B cell (primary cell): Measurements from ENCODE around the gene GRK6. TPM values are rescaled to one million over a fixed set of nuclear protein-coding genes. Genes with fewer than 3 reads are reported as not detected.

ENCODE experiments used
- ATAC-seq: fragments of 200-7000 bp; cut with Tn5 transposase; one replicate; pipeline ENCODE4 v1.10.0; 2021; ENCODE audit warnings: low read depth, mild to moderate bottlenecking, moderate number of reproducible peaks, moderate library complexity
- CTCF ChIA-PET: fragments of 350-600 bp; sonication (Branson Sonifier 250); formaldehyde crosslinking; loops from one replicate; lab custom pipeline; 2021; ENCODE audit warnings: antibody characterized with exemption, inconsistent platforms; lab: Charles Lee
- POLR2A ChIA-PET: fragments of 350-600 bp; sonication (Branson Sonifier 250); formaldehyde crosslinking; loops from one replicate; lab custom pipeline; 2021; ENCODE audit warnings: antibody characterized with exemption; lab: Charles Lee
- DNase-seq: peaks from one replicate; pipeline ENCODE4 v3.0.0; 2013
- H2AFZ ChIP-seq: 2 replicates; pipeline ENCODE4 v1.6.1; 2012; ENCODE audit warnings: mild to moderate bottlenecking, low read depth, low read length; ENCODE audit not compliant: insufficient read depth, poor library complexity, severe bottlenecking
- H3K27ac ChIP-seq, 2 donors: 1 replicate in 1 of 2; 2 replicates in 1 of 2; pipeline ENCODE4 v1.5.1; 2012 to 2013; ENCODE audit warnings: low read length in 2 of 2, mild to moderate bottlenecking in 2 of 2, moderate library complexity in 1 of 2
- H3K27me3 ChIP-seq, 4 experiments: fragments of 200-600 bp in 1 of 4; sonication (generic) in 1 of 4; replicated peaks in 1 of 4; 1 replicate in 2 of 4; 2 replicates in 2 of 4; pipeline versions ENCODE4 v1.6.1 to v1.7.0; 2013 to 2016; ENCODE audit warnings: low read length in 3 of 4, mild to moderate bottlenecking in 2 of 4, mixed read lengths in 1 of 4, moderate library complexity in 1 of 4; ENCODE audit not compliant: insufficient read depth in 4 of 4, control insufficient read depth in 3 of 4; ENCODE audit errors: control extremely low read depth in 1 of 4
- H3K36me3 ChIP-seq, 2 experiments: replicated peaks in 1 of 2; 1 replicate in 1 of 2; 2 replicates in 1 of 2; pipeline versions ENCODE4 v1.6.1 to v1.7.1; 2013; ENCODE audit warnings: low read length in 1 of 2; ENCODE audit not compliant: insufficient read depth in 2 of 2, control insufficient read depth in 1 of 2; ENCODE audit errors: control extremely low read depth in 1 of 2, extremely low read depth in 1 of 2
- H3K4me1 ChIP-seq, 2 donors: fragments of 200-600 bp in 1 of 2; sonication (generic) in 1 of 2; 1 replicate in 1 of 2; 2 replicates in 1 of 2; pipeline versions ENCODE4 v1.5.1 to v1.6.1; 2013 to 2017; ENCODE audit warnings: low read length in 2 of 2; ENCODE audit not compliant: control insufficient read depth in 2 of 2, insufficient read depth in 2 of 2
- H3K4me2 ChIP-seq: replicated peaks from 2 replicates; pipeline ENCODE3; 2012; ENCODE audit warnings: mild to moderate bottlenecking, low read depth, low read length; ENCODE audit not compliant: poor library complexity, severe bottlenecking
- H3K4me3 ChIP-seq, 5 experiments: fragments of 200-600 bp in 1 of 5; sonication (generic) in 1 of 5; 1 replicate in 3 of 5; 2 replicates in 2 of 5; pipeline versions ENCODE4 v1.5.1 to v1.7.0; 2011 to 2016; ENCODE audit warnings: low read length in 4 of 5, mild to moderate bottlenecking in 4 of 5, low read depth in 2 of 5, control low read depth in 1 of 5, moderate library complexity in 1 of 5; ENCODE audit not compliant: insufficient read depth in 1 of 5; ENCODE audit errors: control extremely low read depth in 1 of 5, extremely low read depth in 1 of 5
- H3K79me2 ChIP-seq: fragments of 200-600 bp; sonication (generic); one replicate; pipeline ENCODE4 v1.6.0; 2016; ENCODE audit warnings: low read length; ENCODE audit not compliant: control insufficient read depth, insufficient read depth
- H3K9ac ChIP-seq: fragments of 200-600 bp; sonication (generic); 2 replicates; pipeline ENCODE4 v1.6.1; 2017; ENCODE audit warnings: mild to moderate bottlenecking, low read length, moderate library complexity
- H3K9me3 ChIP-seq, 3 donors: one replicate each; pipeline versions ENCODE4 v1.6.1 to v1.7.1; 2013; ENCODE audit warnings: low read length in 2 of 3; ENCODE audit not compliant: control insufficient read depth in 2 of 3, insufficient read depth in 1 of 3; ENCODE audit errors: control extremely low read depth in 1 of 3
- H4K20me1 ChIP-seq: 2 replicates; pipeline ENCODE4 v1.6.0; 2012; ENCODE audit warnings: mild to moderate bottlenecking, low read length; ENCODE audit not compliant: insufficient read depth, control insufficient read depth, poor library complexity, severe bottlenecking
- H3K27ac Mint-ChIP-seq: one replicate; pipeline ENCODE4 v1.8.0; 2021; ENCODE audit warnings: mixed read lengths
- H3K27me3 Mint-ChIP-seq: one replicate; pipeline ENCODE4 v1.8.0; 2021; ENCODE audit warnings: mixed read lengths
- H3K4me1 Mint-ChIP-seq: one replicate; pipeline ENCODE4 v1.8.0; 2021; ENCODE audit warnings: mixed read lengths
- H3K4me3 Mint-ChIP-seq: one replicate; pipeline ENCODE4 v1.8.0; 2021; ENCODE audit warnings: mixed read lengths
- H3K9me3 Mint-ChIP-seq: one replicate; pipeline ENCODE4 v1.8.0; 2022; ENCODE audit warnings: mixed read lengths; ENCODE audit not compliant: insufficient read depth
- CTCF ChIP-seq: fragments of 200-600 bp; IDR thresholded peaks from one replicate; pipeline ENCODE4 v1.8.0; 2022; ENCODE audit warnings: antibody characterized with exemption, mild to moderate bottlenecking
- EZH2 ChIP-seq: IDR thresholded peaks from 2 replicates; pipeline ENCODE4 v1.6.1; 2012; ENCODE audit warnings: borderline replicate concordance, low read depth, mild to moderate bottlenecking, moderate library complexity, low read length; ENCODE audit not compliant: insufficient read depth, poor library complexity, severe bottlenecking
- WGBS: methylation state at CpG from one replicate; pipeline ENCODE4 v1.1.5; 2013; ENCODE audit warnings: missing lambda C conversion rate; ENCODE audit not compliant: insufficient coverage; 5-methylcytosine and 5-hydroxymethylcytosine counted together
- intact Hi-C: fragments of 100-400 bp; cut with micrococcal nuclease; formaldehyde crosslinking; loops from one replicate; pipeline ENCODE4 v1.10.0; 2022
- polyA plus RNA-seq: library from polyadenylated mRNA; depleted of rRNA; stranded (reverse); fragments of >200 nt; gene quantifications from 2 replicates; pipeline ENCODE4 v1.2.3, GENCODE V29; 2012
- total RNA-seq, 2 donors: library from RNA; stranded (reverse); fragments of 120-200 nt in 1 of 2; gene quantifications; 1 replicate in 1 of 2; 2 replicates in 1 of 2; pipeline versions ENCODE4 v1.2.3 to v1.2.4, GENCODE V29; 2013 to 2022

GRK6 gene
- total and polyA plus RNA-seq, 2 donors (not counting 1 experiment from before 2014, with no cell fraction given): 155 to 173 TPM

GRCh38 chr5:177466861-177467260 lies 40.4 kb downstream of the GRK6 start:
- Histone ChIP-seq H3K27ac (no peak overlapping the region), H3K4me3 (no peak overlapping the region), H3K9ac (no peak overlapping the region), H3K27me3 (peaks cover 0 to 8% (median 1%) of the 10 kb centered on the region in 4 experiments), H3K36me3 (no peaks in the 10 kb centered on the region), H3K4me1 (peaks cover 0 to under 1% of the 10 kb centered on the region in 2 donors), H2AFZ (no peak overlapping the region), H3K4me2 (no peak overlapping the region), H3K9me3 (no peaks in the 10 kb centered on the region), H4K20me1 (peaks cover 2% of the 10 kb centered on the region), H3K79me2 (no peaks in the 10 kb centered on the region)
- Mint-ChIP-seq H3K27ac (no peak overlapping the region), H3K9me3 (peaks cover 2% of the 10 kb centered on the region), H3K27me3 (peaks cover 8% of the 10 kb centered on the region), H3K4me1 (no peaks in the 10 kb centered on the region), H3K4me3 (no peak overlapping the region)
- DNase-seq: no peak
- POLR2A ChIA-PET: no interaction called here
- ATAC-seq: no peak
- intact Hi-C loops: no loop called here
- CTCF ChIA-PET: interaction anchor here (1.3 kb wide), 1 partner anchor 63 kb away, joined by 6 read pairs; no protein-coding TSS in a partner anchor
- WGBS: 95% methylated on average over 25 of the region's 25 CpGs
- TF ChIP-seq CTCF (no peak), EZH2 (no peak)

DNA sequence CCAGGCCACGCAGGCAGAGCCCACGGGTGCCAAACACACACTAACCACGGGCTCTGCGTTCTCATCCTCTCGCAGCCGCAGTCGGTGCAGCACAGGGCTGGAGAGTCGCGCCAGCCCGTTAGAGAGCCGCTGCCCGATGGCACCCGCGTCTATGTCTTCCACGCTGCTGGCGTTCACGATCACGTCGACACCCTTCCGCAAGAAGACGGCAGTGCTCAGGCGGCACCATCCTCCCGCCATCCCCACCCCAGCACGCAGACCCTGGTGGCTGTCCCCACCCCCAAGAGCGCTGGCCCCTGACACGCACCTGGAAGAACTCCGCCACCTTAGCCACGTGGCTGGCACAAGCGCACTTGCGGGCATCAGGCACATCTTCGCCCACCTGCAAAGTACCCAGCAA lies 41.0 kb downstream of the GRK6 start:
- peaks cover 3% of the 10 kb centered on the region for H3K4me1 Mint-ChIP-seq
- no peak overlapping the region for H3K27ac Mint-ChIP-seq
- H3K9ac ChIP-seq: no peak overlapping the region
- no peak for TF ChIP-seq CTCF
- TF ChIP-seq EZH2: no peak
- H3K4me1 ChIP-seq: peaks cover 5 to 7% of the 10 kb centered on the region in 2 donors
- no peaks in the 10 kb centered on the region for H3K9me3 ChIP-seq
- no peak overlapping the region for H3K4me3 Mint-ChIP-seq
- 95% methylated on average over 31 of the region's 31 CpGs for WGBS
- ChIA-PET POLR2A (no interaction called here), CTCF (no interaction called here)
- intact Hi-C loops: no loop called here
- H3K4me2 ChIP-seq: no peak overlapping the region
- ATAC-seq (no peak), DNase-seq (no peak)
- H3K27ac ChIP-seq: no peak overlapping the region
- H3K27me3 ChIP-seq: peaks cover 0 to 14% (median 4%) of the 10 kb centered on the region in 4 experiments
- no peak overlapping the region for H3K4me3 ChIP-seq
- peaks cover 7% of the 10 kb centered on the region for H4K20me1 ChIP-seq
- H2AFZ ChIP-seq: no peak overlapping the region
- H3K27me3 Mint-ChIP-seq: peaks cover 8% of the 10 kb centered on the region
- H3K9me3 Mint-ChIP-seq: peaks cover 2% of the 10 kb centered on the region
- H3K36me3 ChIP-seq: no peaks in the 10 kb centered on the region
- H3K79me2 ChIP-seq: no peaks in the 10 kb centered on the region
